ENCODE data around the gene ABO.
"Not testable (repeated sequence)": the region's sequence is repeated elsewhere in the genome, so short reads cannot be mapped to it uniquely, and the experiment has no call there.

Gene ABO

GRCh38 chr9:133208171-133208879 is 66.7 kb downstream of the ABO start:
- H3K9me3 ChIP-seq (ENCODE audit: severe bottlenecking); ATAC-seq (ENCODE audit: low read depth); DNase-seq (ENCODE audit: low spot score); H3K4me3 ChIP-seq (ENCODE audit: severe bottlenecking); H3K27ac ChIP-seq (ENCODE audit: poor library complexity, severe bottlenecking); H3K36me3 ChIP-seq (ENCODE audit: low read depth); H3K4me1 ChIP-seq (ENCODE audit: insufficient read depth, poor library complexity, severe bottlenecking): not testable (repeated sequence)
- peaks cover 35% of the 10 kb centered on the region for H3K27me3 ChIP-seq (ENCODE audit: insufficient read depth, poor library complexity, severe bottlenecking)

GRCh38 chr9:133207540-133208170 is 67.3 kb downstream of the ABO start:
- no peak for DNase-seq (ENCODE audit: low spot score)
- ATAC-seq (ENCODE audit: low read depth) = no peak
- no peaks in the 10 kb centered on the region for H3K36me3 ChIP-seq (ENCODE audit: low read depth)
- peaks cover 3% of the 10 kb centered on the region for H3K9me3 ChIP-seq (ENCODE audit: severe bottlenecking)
- no peaks in the 10 kb centered on the region for H3K4me1 ChIP-seq (ENCODE audit: insufficient read depth, poor library complexity, severe bottlenecking)
- H3K4me3 ChIP-seq (ENCODE audit: severe bottlenecking) = no peak overlapping the region
- no peak for TF ChIP-seq CTCF (IDR thresholded peaks at IDR 0.05; ENCODE audit: poor library complexity, severe bottlenecking)
- no peak overlapping the region for H3K27ac ChIP-seq (ENCODE audit: poor library complexity, severe bottlenecking)
- H3K27me3 ChIP-seq (ENCODE audit: insufficient read depth, poor library complexity, severe bottlenecking) = peaks cover 37% of the 10 kb centered on the region

- H3K36me3 ChIP-seq (ENCODE audit: low read depth) = no peaks in the 10 kb centered on the region
- peak; percentile 34 for DNase-seq (ENCODE audit: low spot score)
- no peaks in the 10 kb centered on the region for H3K4me1 ChIP-seq (ENCODE audit: insufficient read depth, poor library complexity, severe bottlenecking)
- H3K9me3 ChIP-seq (ENCODE audit: severe bottlenecking) = peaks cover 2% of the 10 kb centered on the region
- TF ChIP-seq CTCF (IDR thresholded peaks at IDR 0.05; ENCODE audit: poor library complexity, severe bottlenecking) = no peak
- peaks cover 37% of the 10 kb centered on the region for H3K27me3 ChIP-seq (ENCODE audit: insufficient read depth, poor library complexity, severe bottlenecking)
- no peak overlapping the region for H3K27ac ChIP-seq (ENCODE audit: poor library complexity, severe bottlenecking)
- H3K4me3 ChIP-seq (ENCODE audit: severe bottlenecking) = no peak overlapping the region
- no peak for ATAC-seq (ENCODE audit: low read depth)
Measured at GRCh38 chr9:133207021-133207531, 67.9 kb downstream of the ABO start.

- Histone ChIP-seq H3K4me3 (ENCODE audit: severe bottlenecking) (no peak overlapping the region), H3K27me3 (ENCODE audit: insufficient read depth, poor library complexity, severe bottlenecking) (peaks cover 31% of the 10 kb centered on the region), H3K4me1 (ENCODE audit: insufficient read depth, poor library complexity, severe bottlenecking) (no peaks in the 10 kb centered on the region), H3K36me3 (ENCODE audit: low read depth) (no peaks in the 10 kb centered on the region), H3K27ac (ENCODE audit: poor library complexity, severe bottlenecking) (no peak overlapping the region), H3K9me3 (ENCODE audit: severe bottlenecking) (no peaks in the 10 kb centered on the region)
- no peak for ATAC-seq (ENCODE audit: low read depth)
- no peak for TF ChIP-seq CTCF (IDR thresholded peaks at IDR 0.05; ENCODE audit: poor library complexity, severe bottlenecking)
- DNase-seq (ENCODE audit: low spot score) = peak; percentile 40
Measured at GRCh38 chr9:133205996-133206931, 68.7 kb downstream of the ABO start.

- peak; percentile 34 for DNase-seq (ENCODE audit: low spot score)
- not testable (repeated sequence) for H3K4me3 ChIP-seq (ENCODE audit: severe bottlenecking); H3K27ac ChIP-seq (ENCODE audit: poor library complexity, severe bottlenecking); ATAC-seq (ENCODE audit: low read depth); H3K36me3 ChIP-seq (ENCODE audit: low read depth); H3K4me1 ChIP-seq (ENCODE audit: insufficient read depth, poor library complexity, severe bottlenecking); H3K9me3 ChIP-seq (ENCODE audit: severe bottlenecking)
- H3K27me3 ChIP-seq (ENCODE audit: insufficient read depth, poor library complexity, severe bottlenecking) = peaks cover 31% of the 10 kb centered on the region
Measured at GRCh38 chr9:133205481-133205887, 69.5 kb downstream of the ABO start.
